Gastrocnemius medialis (tissue), 4 donors: ENCODE results near the gene CENPU.

Source experiments
- CTCF ChIP-seq, 5 experiments: fragments of 450-650 bp in 3 of 5; fragments of 200-600 bp in 2 of 5; sonication (generic) in 2 of 5; IDR thresholded peaks in 4 of 5; conservative IDR thresholded peaks in 1 of 5; 1 replicate in 4 of 5; 2 replicates in 1 of 5; pipeline ENCODE4 v1.5.1; 2016 to 2019; ENCODE audit warnings: antibody characterized with exemption in 5 of 5, mild to moderate bottlenecking in 3 of 5, moderate library complexity in 3 of 5
- POLR2A ChIP-seq, 2 donors: fragments of 450-650 bp; IDR thresholded peaks; one replicate each; pipeline ENCODE4 v1.6.1; 2017; ENCODE audit warnings: antibody characterized with exemption in 2 of 2, mild to moderate bottlenecking in 2 of 2, moderate library complexity in 2 of 2

GRCh38 chr4:184740980-184741391 is 7.1 kb upstream of the CENPU start:
- TF ChIP-seq CTCF (IDR thresholded peaks at IDR 0.05 in 4 of 5, conservative IDR thresholded peaks at IDR 0.05 in 1 of 5), result no peak
- no peak for TF ChIP-seq POLR2A (IDR thresholded peaks at IDR 0.05)
